HepG2 (cell line): Measurements from ENCODE around the gene STH. TPM values are rescaled to one million over a fixed set of nuclear protein-coding genes. Genes with fewer than 3 reads are reported as not detected.

Source experiments
- DMAP1 ChIP-seq: IDR thresholded peaks from 2 replicates; pipeline ENCODE4 v1.6.1; 2016
- EEA1 ChIP-seq: sonication (generic); formaldehyde crosslinking; IDR thresholded peaks from 2 replicates; pipeline ENCODE4 v1.5.1; 2020; ENCODE audit warnings: mild to moderate bottlenecking, missing genetic modification reagents, borderline replicate concordance
- HOXA7 ChIP-seq: sonication (generic); formaldehyde crosslinking; IDR thresholded peaks from 2 replicates; pipeline ENCODE4 v1.8.1; 2022; ENCODE audit warnings: mild to moderate bottlenecking, missing genetic modification reagents, moderate library complexity
- KLF12 ChIP-seq: sonication (generic); formaldehyde crosslinking; IDR thresholded peaks from 2 replicates; pipeline ENCODE4 v1.4.0; 2020; ENCODE audit warnings: missing genetic modification reagents, borderline replicate concordance
- MBD4 ChIP-seq: IDR thresholded peaks from 2 replicates; pipeline ENCODE4 v1.6.1; 2012; ENCODE audit warnings: low read length, inconsistent platforms, borderline replicate concordance
- MXD4 ChIP-seq: IDR thresholded peaks from 2 replicates; pipeline ENCODE4 v1.6.1; 2016; ENCODE audit warnings: mild to moderate bottlenecking, missing biosample characterization, missing genetic modification reagents
- NCOA5 ChIP-seq: sonication (generic); formaldehyde crosslinking; IDR thresholded peaks from 2 replicates; pipeline ENCODE4 v1.4.0; 2020; ENCODE audit warnings: missing genetic modification reagents
- NRL ChIP-seq: sonication (generic); formaldehyde crosslinking; IDR thresholded peaks from 2 replicates; pipeline ENCODE4 v1.5.0; 2020; ENCODE audit warnings: missing genetic modification reagents, mild to moderate bottlenecking, moderate library complexity, borderline replicate concordance
- PLRG1 ChIP-seq: fragments of 450-650 bp; conservative IDR thresholded peaks from 2 replicates; pipeline ENCODE4 v1.6.1; 2016
- RNF2 ChIP-seq: fragments of 450-650 bp; conservative IDR thresholded peaks from 2 replicates; pipeline ENCODE4 v1.6.1; 2016; ENCODE audit warnings: low read depth
- SMC3 ChIP-seq: IDR thresholded peaks from 2 replicates; pipeline ENCODE4 v1.6.1; 2011; ENCODE audit warnings: low read length, improper control_type of control experiment
- STAG1 ChIP-seq: sonication (generic); formaldehyde crosslinking; IDR thresholded peaks from 2 replicates; pipeline ENCODE4 v1.4.0; 2020; ENCODE audit warnings: missing genetic modification reagents
- WIZ ChIP-seq: sonication (generic); formaldehyde crosslinking; IDR thresholded peaks from 2 replicates; pipeline ENCODE4 v1.5.1; 2020; ENCODE audit warnings: mild to moderate bottlenecking, missing genetic modification reagents
- ZNF34 ChIP-seq: sonication (generic); formaldehyde crosslinking; IDR thresholded peaks from 2 replicates; pipeline ENCODE4 v1.4.0; 2020; ENCODE audit warnings: mild to moderate bottlenecking, missing genetic modification reagents, borderline replicate concordance
- ZNF557 ChIP-seq: sonication (generic); formaldehyde crosslinking; IDR thresholded peaks from 2 replicates; pipeline ENCODE4 v1.4.0; 2020; ENCODE audit warnings: missing genetic modification reagents
- ZNF740 ChIP-seq: sonication (generic); formaldehyde crosslinking; IDR thresholded peaks from 2 replicates; pipeline ENCODE4 v1.4.0; 2020; ENCODE audit warnings: missing genetic modification reagents
- ZNF816 ChIP-seq: sonication (generic); formaldehyde crosslinking; IDR thresholded peaks from 2 replicates; pipeline ENCODE4 v1.8.0; 2022; ENCODE audit warnings: missing genetic modification reagents, mild to moderate bottlenecking, borderline replicate concordance
- ZNF879 ChIP-seq: sonication (generic); formaldehyde crosslinking; IDR thresholded peaks from 2 replicates; pipeline ENCODE4 v1.8.1; 2023; ENCODE audit warnings: missing genetic modification reagents
- ZZZ3 ChIP-seq: sonication (generic); formaldehyde crosslinking; IDR thresholded peaks from 2 replicates; pipeline ENCODE4 v1.4.0; 2020; ENCODE audit warnings: missing genetic modification reagents, mild to moderate bottlenecking, borderline replicate concordance
- polyA plus RNA-seq, 8 experiments: library from polyadenylated mRNA; depleted of rRNA in 3 of 8; stranded (reverse) in 7 of 8; unstranded in 1 of 8; fragments of >200 nt; fragmentation: Illumina TruSeq in 4 of 8; extraction: Trizol in 4 of 8; gene quantifications; 2 replicates each; pipeline versions ENCODE4 v1.2.1 to v1.2.3, GENCODE V29; 2011 to 2016; ENCODE audit warnings: low read depth in 4 of 8, missing spikeins in 1 of 8, mixed read lengths in 1 of 8; ENCODE audit not compliant: insufficient read depth in 1 of 8
- total RNA-seq, 5 experiments: library from RNA; depleted of rRNA; stranded (reverse); fragments of >200 nt; fragmentation: Illumina TruSeq; extraction: Trizol; gene quantifications; 2 replicates each; pipeline ENCODE4 v1.2.3, GENCODE V29; 2016; ENCODE audit warnings: low read depth in 1 of 5
- TF ChIP-seq, protein P1 (sequence below): sonication (generic); formaldehyde crosslinking; IDR thresholded peaks from 2 replicates; pipeline ENCODE4 v1.4.0; 2020; ENCODE audit warnings: mild to moderate bottlenecking, missing genetic modification reagents
- TF ChIP-seq, protein P2 (sequence below): sonication (generic); formaldehyde crosslinking; IDR thresholded peaks from 2 replicates; pipeline ENCODE4 v1.4.0; 2020; ENCODE audit warnings: missing genetic modification reagents
- TF ChIP-seq, protein P3 (sequence below): sonication (generic); formaldehyde crosslinking; conservative IDR thresholded peaks from 2 replicates; pipeline ENCODE4 v1.8.1; 2023; ENCODE audit warnings: missing genetic modification reagents
- TF ChIP-seq, protein P4 (sequence below): sonication (generic); formaldehyde crosslinking; IDR thresholded peaks from 2 replicates; pipeline ENCODE4 v1.8.1; 2023; ENCODE audit warnings: missing genetic modification reagents, inconsistent platforms, borderline replicate concordance

The STH gene
- total and polyA plus RNA-seq, 2 of the 13 experiments (the other 11 are each of a cell fraction or from before 2014, with no cell fraction given) = not detected

DNA sequence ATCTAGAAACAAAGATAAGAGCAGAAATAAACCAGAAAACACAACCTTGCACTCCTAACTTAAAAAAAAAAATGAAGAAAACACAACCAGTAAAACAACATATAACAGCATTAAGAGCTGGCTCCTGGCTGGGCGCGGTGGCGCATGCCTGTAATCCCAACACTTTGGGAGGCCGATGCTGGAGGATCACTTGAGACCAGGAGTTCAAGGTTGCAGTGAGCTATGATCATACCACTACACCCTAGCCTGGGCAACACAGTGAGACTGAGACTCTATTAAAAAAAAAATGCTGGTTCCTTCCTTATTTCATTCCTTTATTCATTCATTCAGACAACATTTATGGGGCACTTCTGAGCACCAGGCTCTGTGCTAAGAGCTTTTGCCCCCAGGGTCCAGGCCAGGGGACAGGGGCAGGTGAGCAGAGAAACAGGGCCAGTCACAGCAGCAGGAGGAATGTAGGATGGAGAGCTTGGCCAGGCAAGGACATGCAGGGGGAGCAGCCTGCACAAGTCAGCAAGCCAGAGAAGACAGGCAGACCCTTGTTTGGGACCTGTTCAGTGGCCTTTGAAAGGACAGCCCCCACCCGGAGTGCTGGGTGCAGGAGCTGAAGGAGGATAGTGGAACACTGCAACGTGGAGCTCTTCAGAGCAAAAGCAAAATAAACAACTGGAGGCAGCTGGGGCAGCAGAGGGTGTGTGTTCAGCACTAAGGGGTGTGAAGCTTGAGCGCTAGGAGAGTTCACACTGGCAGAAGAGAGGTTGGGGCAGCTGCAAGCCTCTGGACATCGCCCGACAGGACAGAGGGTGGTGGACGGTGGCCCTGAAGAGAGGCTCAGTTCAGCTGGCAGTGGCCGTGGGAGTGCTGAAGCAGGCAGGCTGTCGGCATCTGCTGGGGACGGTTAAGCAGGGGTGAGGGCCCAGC lies 2.6 kb downstream of the STH start (continued):
- TF ChIP-seq ZZZ3 (CRISPR knock-in tag) (no peak), RNF2 (no peak), STAG1 (CRISPR knock-in tag) (no peak), SMC3 (no peak), MXD4 (CRISPR knock-in tag) (0 out of 2 replicates have a peak, but pooled peaks have one; percentile 11), DMAP1 (CRISPR knock-in tag) (no peak), NRL (peak; percentile 52; the same call in 1 of the 2 replicates), ZNF557 (CRISPR knock-in tag) (no peak), HOXA7 (CRISPR knock-in tag) (no peak), ZNF34 (CRISPR knock-in tag) (no peak), WIZ (CRISPR knock-in tag) (no peak), ZNF740 (CRISPR knock-in tag) (no peak), KLF12 (CRISPR knock-in tag) (no peak), PLRG1 (no peak), ZNF879 (no peak), MBD4 (no peak), ZNF816 (CRISPR knock-in tag) (no peak), EEA1 (CRISPR knock-in tag) (no peak), NCOA5 (CRISPR knock-in tag) (no peak)
- TF ChIP-seq, protein P1, sequence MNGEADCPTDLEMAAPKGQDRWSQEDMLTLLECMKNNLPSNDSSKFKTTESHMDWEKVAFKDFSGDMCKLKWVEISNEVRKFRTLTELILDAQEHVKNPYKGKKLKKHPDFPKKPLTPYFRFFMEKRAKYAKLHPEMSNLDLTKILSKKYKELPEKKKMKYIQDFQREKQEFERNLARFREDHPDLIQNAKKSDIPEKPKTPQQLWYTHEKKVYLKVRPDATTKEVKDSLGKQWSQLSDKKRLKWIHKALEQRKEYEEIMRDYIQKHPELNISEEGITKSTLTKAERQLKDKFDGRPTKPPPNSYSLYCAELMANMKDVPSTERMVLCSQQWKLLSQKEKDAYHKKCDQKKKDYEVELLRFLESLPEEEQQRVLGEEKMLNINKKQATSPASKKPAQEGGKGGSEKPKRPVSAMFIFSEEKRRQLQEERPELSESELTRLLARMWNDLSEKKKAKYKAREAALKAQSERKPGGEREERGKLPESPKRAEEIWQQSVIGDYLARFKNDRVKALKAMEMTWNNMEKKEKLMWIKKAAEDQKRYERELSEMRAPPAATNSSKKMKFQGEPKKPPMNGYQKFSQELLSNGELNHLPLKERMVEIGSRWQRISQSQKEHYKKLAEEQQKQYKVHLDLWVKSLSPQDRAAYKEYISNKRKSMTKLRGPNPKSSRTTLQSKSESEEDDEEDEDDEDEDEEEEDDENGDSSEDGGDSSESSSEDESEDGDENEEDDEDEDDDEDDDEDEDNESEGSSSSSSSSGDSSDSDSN (CRISPR knock-in tag) = 0 out of 2 replicates have a peak, but pooled peaks have one; percentile 36
- TF ChIP-seq, protein P2, sequence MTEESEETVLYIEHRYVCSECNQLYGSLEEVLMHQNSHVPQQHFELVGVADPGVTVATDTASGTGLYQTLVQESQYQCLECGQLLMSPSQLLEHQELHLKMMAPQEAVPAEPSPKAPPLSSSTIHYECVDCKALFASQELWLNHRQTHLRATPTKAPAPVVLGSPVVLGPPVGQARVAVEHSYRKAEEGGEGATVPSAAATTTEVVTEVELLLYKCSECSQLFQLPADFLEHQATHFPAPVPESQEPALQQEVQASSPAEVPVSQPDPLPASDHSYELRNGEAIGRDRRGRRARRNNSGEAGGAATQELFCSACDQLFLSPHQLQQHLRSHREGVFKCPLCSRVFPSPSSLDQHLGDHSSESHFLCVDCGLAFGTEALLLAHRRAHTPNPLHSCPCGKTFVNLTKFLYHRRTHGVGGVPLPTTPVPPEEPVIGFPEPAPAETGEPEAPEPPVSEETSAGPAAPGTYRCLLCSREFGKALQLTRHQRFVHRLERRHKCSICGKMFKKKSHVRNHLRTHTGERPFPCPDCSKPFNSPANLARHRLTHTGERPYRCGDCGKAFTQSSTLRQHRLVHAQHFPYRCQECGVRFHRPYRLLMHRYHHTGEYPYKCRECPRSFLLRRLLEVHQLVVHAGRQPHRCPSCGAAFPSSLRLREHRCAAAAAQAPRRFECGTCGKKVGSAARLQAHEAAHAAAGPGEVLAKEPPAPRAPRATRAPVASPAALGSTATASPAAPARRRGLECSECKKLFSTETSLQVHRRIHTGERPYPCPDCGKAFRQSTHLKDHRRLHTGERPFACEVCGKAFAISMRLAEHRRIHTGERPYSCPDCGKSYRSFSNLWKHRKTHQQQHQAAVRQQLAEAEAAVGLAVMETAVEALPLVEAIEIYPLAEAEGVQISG (CRISPR knock-in tag) = no peak
- TF ChIP-seq, protein P3, sequence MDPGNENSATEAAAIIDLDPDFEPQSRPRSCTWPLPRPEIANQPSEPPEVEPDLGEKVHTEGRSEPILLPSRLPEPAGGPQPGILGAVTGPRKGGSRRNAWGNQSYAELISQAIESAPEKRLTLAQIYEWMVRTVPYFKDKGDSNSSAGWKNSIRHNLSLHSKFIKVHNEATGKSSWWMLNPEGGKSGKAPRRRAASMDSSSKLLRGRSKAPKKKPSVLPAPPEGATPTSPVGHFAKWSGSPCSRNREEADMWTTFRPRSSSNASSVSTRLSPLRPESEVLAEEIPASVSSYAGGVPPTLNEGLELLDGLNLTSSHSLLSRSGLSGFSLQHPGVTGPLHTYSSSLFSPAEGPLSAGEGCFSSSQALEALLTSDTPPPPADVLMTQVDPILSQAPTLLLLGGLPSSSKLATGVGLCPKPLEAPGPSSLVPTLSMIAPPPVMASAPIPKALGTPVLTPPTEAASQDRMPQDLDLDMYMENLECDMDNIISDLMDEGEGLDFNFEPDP (CRISPR knock-in tag) = no peak
- TF ChIP-seq, protein P4, sequence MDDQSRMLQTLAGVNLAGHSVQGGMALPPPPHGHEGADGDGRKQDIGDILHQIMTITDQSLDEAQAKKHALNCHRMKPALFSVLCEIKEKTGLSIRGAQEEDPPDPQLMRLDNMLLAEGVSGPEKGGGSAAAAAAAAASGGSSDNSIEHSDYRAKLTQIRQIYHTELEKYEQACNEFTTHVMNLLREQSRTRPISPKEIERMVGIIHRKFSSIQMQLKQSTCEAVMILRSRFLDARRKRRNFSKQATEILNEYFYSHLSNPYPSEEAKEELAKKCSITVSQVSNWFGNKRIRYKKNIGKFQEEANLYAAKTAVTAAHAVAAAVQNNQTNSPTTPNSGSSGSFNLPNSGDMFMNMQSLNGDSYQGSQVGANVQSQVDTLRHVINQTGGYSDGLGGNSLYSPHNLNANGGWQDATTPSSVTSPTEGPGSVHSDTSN (CRISPR knock-in tag) = no peak
